IPS-18c (cell line): ENCODE results near the gene FEN1.

ENCODE experiments used
- H3K4me3 ChIP-seq: 2 replicates; pipeline ENCODE4 v1.7.0; 2013; ENCODE audit warnings: low read depth, mild to moderate bottlenecking, low read length, moderate library complexity; ENCODE audit not compliant: insufficient read depth
- H3K9me3 ChIP-seq: one replicate; pipeline ENCODE4 v1.6.1; 2013; ENCODE audit warnings: mild to moderate bottlenecking, low read length, moderate library complexity; ENCODE audit not compliant: control insufficient read depth, insufficient read depth

The FEN1 gene

GRCh38 chr11:61792310-61793082, at the start of gene FEN1, which contains the start of gene TMEM258:
TSS of gene FEN1 (plus strand) at chr11:61792911. CDS start at chr11:61795362, 2,451 bp downstream.
TSS of gene TMEM258 (minus strand) at chr11:61792599. CDS start at chr11:61792558, 41 bp downstream.
- Histone ChIP-seq H3K9me3 (no peaks in the 10 kb centered on the region), H3K4me3 (peak within 1 kb of the TSS; percentile 91)

GRCh38 chr11:61743486-61744095, 49.1 kb upstream of the FEN1 start:
- Histone ChIP-seq H3K9me3 (no peaks in the 10 kb centered on the region), H3K4me3 (no peak overlapping the region)

- no peaks in the 10 kb centered on the region for H3K9me3 ChIP-seq
Observed at GRCh38 chr11:61744181-61744580, 48.5 kb upstream of the FEN1 start.

GRCh38 chr11:61744609-61745156, 48.0 kb upstream of the FEN1 start:
- no peaks in the 10 kb centered on the region for H3K9me3 ChIP-seq
- H3K4me3 ChIP-seq, result no peak overlapping the region

More at GRCh38 chr11:61744181-61744580, 48.5 kb upstream of the FEN1 start:
- no peak overlapping the region for H3K4me3 ChIP-seq

GRCh38 chr11:61745781-61746441, 46.8 kb upstream of the FEN1 start:
- peaks cover 2% of the 10 kb centered on the region for H3K9me3 ChIP-seq

GRCh38 chr11:61746442-61747191, 46.1 kb upstream of the FEN1 start:
- peaks cover 4% of the 10 kb centered on the region for H3K9me3 ChIP-seq
- no peak overlapping the region for H3K4me3 ChIP-seq

More at GRCh38 chr11:61745781-61746441, 46.8 kb upstream of the FEN1 start:
- H3K4me3 ChIP-seq, result no peak overlapping the region

GRCh38 chr11:61747192-61747966, 45.3 kb upstream of the FEN1 start:
- Histone ChIP-seq H3K9me3 (peaks cover 4% of the 10 kb centered on the region), H3K4me3 (no peak overlapping the region)

- H3K9me3 ChIP-seq, result peaks cover 7% of the 10 kb centered on the region
- H3K4me3 ChIP-seq, result no peak overlapping the region
Observed at GRCh38 chr11:61747967-61748285, 44.8 kb upstream of the FEN1 start.

GRCh38 chr11:61749591-61750217, 43.0 kb upstream of the FEN1 start:
- Histone ChIP-seq H3K4me3 (no peak overlapping the region), H3K9me3 (peaks cover 7% of the 10 kb centered on the region)

GRCh38 chr11:61750631-61751273, 42.0 kb upstream of the FEN1 start:
- peaks cover 7% of the 10 kb centered on the region for H3K9me3 ChIP-seq
- no peak overlapping the region for H3K4me3 ChIP-seq

GRCh38 chr11:61751384-61751783, 41.3 kb upstream of the FEN1 start:
- Histone ChIP-seq H3K9me3 (peaks cover 7% of the 10 kb centered on the region), H3K4me3 (no peak overlapping the region)

GRCh38 chr11:61752117-61752924, 40.4 kb upstream of the FEN1 start, which contains the start of gene MYRF:
TSS of gene MYRF (plus strand) at chr11:61752636. CDS start at chr11:61752745, 109 bp downstream.
- Histone ChIP-seq H3K4me3 (peak within 1 kb of the TSS; percentile 64), H3K9me3 (peaks cover 7% of the 10 kb centered on the region)

- H3K4me3 ChIP-seq, result peak overlapping the region; percentile 64
- H3K9me3 ChIP-seq, result peaks cover 7% of the 10 kb centered on the region
Observed at GRCh38 chr11:61752925-61753521, 39.7 kb upstream of the FEN1 start.

- H3K9me3 ChIP-seq, result peaks cover 7% of the 10 kb centered on the region
Observed at GRCh38 chr11:61753672-61754071, 39.0 kb upstream of the FEN1 start.

More at GRCh38 chr11:61753672-61754071, 39.0 kb upstream of the FEN1 start:
- H3K4me3 ChIP-seq, result no peak overlapping the region
